ENCODE data around the gene SMIM26.
A peak's percentile ranks its signal among the peaks of the same experiment; 100 is the strongest.

The SMIM26 gene

DNA sequence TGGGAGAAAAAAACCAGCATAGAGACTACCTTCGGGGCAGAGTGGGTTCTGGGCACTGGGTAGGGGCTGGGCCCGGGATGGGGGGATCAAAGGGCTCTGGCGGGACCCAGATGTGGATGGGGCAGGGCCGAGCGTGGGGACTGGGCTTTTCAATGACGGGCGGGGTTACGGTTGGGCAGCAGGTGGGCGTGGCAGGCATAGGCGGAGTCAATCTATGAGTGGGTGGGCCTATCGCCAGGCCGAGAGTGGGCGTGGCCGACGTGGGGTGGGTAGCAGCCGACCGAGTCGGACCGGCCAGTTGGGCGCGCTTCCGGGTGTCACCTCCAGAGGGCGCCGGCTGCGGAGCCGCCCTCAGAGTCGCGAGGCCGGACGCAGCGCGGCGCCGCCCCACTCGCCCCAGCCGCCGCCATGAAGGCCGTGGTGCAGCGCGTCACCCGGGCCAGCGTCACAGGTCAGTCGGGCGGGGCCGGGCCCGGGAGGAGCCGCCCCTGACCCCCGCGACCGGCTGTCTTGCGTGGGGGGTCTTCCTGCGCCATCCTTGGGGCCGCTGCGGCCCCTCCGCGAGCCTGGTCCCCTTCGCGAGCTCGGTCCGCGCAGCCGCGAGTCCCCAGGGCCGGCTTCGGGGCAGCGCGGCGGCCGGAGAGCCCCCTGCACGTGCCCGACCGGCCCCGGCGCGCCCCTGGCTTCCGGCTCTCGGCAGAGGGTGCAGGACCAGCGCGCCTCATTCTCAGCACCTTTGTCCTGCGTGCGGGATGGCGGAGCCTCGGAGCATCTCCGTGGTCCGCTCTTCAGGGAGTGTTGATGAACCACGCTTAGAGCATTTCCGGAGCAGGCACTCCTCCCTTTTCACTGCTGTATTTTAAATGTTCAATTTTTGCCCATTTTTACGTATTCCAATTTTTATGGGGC is 20.7 kb downstream of the SMIM26 start, which contains the start of gene DTD1:
Gene DTD1 (plus strand): TSS at position 390 of the 909 bp plus-strand sequence. CDS start 19 bp downstream, at position 409.
- peak; percentile 86 for DNase-seq

DNA sequence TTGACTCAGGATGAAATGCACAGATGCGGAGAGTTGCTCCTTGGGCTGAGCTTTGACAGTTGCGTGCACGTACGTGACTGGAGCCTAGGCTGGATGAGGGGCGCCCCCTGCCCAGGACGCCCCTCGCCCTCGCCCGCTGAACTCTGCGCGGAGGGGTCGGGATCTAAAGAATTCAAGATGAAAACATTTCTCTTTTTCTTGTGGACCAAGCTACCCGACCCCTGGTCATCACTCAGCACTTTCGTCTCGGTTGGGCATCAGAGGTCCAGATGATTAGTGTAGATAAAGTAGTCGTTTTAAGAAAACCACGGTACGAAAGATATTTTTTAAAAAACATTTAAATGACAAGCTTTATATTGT is 21.3 kb downstream of the SMIM26 start:
- DNase-seq, result no peak

DNA sequence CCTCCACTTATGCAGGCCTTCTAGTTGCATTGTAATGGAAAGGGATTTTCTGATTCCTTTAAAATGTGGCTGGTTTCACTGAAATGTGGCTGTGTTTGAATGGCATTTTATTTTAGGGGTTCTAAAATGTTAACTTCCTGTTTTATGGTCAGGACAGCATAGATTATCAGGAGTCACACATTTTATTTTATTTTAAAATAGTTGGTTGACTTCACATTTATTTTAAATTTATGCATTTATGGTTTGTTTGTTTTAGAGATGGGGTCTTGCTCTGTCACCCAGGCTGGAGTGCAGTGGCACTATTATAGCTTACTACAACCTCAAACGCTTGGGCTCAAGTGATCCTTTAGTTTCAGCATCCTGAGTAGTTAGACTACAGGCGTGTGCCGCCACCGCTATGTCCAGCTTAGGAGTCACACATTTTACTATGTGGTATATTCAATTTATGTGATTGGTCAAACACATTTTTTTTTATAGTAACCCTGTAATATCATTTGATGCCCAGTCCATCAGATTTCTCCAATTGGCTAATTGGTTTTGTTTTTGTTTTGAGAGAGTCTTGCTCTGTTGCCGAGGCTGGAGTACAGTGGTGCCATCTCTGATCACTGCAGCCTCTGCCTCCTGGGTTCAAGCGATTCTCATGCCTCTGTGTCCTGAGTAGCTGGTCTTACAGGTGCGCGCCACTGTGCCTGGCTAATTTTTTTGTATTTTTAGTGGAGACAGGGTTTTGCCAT is 22.9 kb downstream of the SMIM26 start:
- no peak for DNase-seq

DNA sequence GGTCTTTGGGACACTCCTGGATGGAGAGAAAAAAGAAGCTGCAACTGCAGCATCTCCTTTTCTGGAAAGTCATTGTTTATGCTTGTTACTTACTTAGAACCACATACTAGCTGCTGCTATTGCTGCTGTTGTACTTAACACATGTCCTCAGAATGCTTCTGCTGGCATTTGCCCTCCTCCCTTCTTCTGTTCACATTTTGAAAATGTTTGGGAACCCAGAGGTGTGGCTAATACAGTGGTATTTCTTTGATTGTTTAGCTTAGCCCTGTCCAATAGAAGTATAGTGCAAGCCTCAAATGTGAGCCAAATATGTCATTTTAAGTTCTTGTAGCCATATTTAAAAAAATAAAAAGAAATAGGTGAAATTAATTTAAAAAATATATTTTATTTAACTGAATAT is 29.0 kb downstream of the SMIM26 start:
- DNase-seq, result no peak

DNA sequence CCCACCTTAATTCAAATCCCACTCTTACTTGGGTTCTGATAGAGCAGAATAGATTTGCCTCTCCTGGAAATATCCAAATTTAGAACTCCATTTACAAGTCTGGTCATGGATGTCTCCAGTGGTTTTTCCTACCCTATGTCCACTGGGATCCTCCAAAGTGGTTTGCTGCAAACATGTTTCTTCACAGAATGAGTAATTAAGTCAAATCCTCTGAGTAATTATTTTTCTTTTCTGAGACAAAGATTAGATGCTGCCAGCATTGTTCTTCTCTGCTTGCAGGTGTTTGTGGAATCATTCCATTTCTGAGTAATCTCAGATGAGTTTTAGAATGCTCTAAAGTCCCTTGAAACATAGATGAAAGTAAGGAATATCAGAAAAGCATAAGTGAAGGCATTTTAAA is 42.5 kb downstream of the SMIM26 start:
- no peak for DNase-seq

DNA sequence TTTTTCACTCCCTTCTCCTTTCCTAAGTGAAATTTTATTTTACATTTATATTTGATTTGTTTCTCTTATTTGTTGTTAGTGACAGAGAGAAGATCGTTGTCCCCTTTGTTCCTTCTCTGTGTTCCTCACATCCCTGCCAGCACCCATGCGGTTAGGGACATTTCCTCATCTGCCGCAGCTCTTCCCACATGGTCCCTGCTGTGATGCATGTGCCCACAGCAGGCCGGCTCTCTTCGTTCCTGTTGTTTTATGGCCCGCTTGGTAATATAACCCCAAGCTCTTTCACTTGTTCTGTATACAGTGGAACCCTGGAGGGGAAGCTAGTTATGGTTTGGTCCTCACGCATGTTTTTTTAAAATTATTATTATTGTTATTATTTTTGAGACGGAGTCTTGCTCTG is 44.3 kb downstream of the SMIM26 start:
- no peak for DNase-seq

DNA sequence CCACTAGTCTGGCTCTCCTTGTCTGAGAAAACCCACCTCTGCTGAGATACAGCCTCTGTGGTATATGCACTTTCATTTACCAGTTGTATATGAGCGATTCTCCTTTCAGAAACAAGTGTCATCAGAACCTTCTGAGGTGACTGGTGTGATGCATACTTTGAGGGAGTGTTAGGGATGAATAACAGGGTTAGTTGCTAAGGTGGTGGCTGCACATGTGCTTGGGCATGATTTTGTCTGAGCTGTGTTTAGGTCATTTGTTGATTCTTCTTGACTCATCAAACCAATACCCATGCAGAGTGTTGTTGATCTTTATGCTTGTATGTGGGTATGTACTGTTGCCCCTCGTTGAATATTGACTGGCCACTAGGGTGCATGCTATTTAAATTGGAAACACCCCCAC is 46.3 kb downstream of the SMIM26 start:
- DNase-seq, result no peak

DNA sequence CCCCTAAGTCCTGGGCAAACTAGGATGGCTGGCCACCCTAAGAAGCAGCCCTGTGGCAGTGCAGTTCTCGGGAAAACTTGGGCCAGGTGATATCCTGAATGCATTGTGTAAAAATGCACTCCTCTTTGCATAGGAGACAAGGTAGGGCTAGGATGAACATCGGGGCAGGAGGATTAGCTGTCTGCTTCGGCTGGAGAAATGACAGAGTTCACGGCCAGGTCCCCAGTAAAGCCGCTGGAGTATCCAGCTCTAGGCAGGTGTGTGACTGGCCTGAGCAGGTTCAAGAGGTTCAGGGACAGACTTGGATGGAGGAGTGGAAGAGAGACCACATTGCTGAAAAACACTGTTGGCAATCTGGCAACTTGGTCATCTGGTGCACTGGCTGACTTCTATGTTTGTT is 47.0 kb downstream of the SMIM26 start:
- DNase-seq, result no peak

DNA sequence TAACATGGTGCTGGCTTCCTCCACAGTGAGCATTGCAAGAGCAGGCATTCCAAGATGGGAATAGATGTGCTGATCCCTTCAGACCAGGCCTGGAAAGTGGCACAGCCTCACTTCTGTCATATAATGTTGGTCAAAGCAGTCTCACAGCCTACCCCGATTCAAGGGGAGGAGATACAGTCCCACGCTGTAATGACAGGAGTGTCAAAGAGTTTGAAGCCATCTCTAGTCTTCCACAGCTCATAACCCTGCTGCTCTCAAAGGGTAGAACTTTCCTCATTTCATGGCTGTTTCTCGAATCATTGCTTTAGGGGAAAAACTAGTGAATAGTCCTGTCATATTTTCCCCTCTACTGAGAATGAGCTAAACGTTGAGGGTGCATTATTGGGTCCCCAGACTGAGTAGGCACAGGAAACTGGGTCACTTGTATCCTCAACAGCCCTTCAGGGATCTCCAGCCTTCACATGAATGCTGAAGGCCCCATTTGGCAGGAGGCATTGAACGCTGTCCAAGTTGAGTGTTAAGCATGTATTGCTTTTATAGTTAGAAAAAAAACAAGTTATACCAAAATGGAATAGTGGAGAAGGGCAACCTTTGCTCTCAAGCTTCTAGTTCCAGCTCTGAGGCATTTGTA is 47.9 kb downstream of the SMIM26 start:
- no peak for DNase-seq

Data from stimulated activated naive CD4-positive, alpha-beta T cell treated with Interleukin-2 at 50 U/mL for 16 hours (primary cell).